Gastroesophageal sphincter (tissue), 4 donors: Measurements from ENCODE around the gene GASK1A. TPM values are rescaled to one million over a fixed set of nuclear protein-coding genes. Genes with fewer than 3 reads are reported as not detected.

ENCODE experiments used
- ATAC-seq: fragments of 150-250 bp; one replicate; pipeline ENCODE4 v1.9.1; 2016; ENCODE audit warnings: mild to moderate bottlenecking, moderate library complexity
- H3K27ac ChIP-seq, 4 donors: fragments of 200-600 bp; sonication (generic) in 3 of 4; 1 replicate in 3 of 4; 2 replicates in 1 of 4; pipeline ENCODE4 v1.5.1; 2016 to 2019
- H3K27me3 ChIP-seq: fragments of 200-600 bp; sonication (generic); one replicate; pipeline ENCODE4 v1.5.1; 2019
- H3K36me3 ChIP-seq, 2 donors: fragments of 200-600 bp; sonication (generic); one replicate each; pipeline ENCODE4 v1.5.1; 2019; ENCODE audit warnings: control low read depth in 1 of 2
- H3K4me1 ChIP-seq, 3 donors: fragments of 200-600 bp; sonication (generic); 1 replicate in 2 of 3; 2 replicates in 1 of 3; pipeline ENCODE4 v1.5.1; 2016 to 2019; ENCODE audit warnings: control low read depth in 2 of 3
- H3K4me3 ChIP-seq, 2 donors: fragments of 200-600 bp; sonication (generic); one replicate each; pipeline ENCODE4 v1.5.1; 2019; ENCODE audit warnings: mild to moderate bottlenecking in 1 of 2, moderate library complexity in 1 of 2
- H3K9me3 ChIP-seq, 3 donors: fragments of 200-600 bp; sonication (generic); one replicate each; pipeline ENCODE4 v1.5.1; 2017 to 2019; ENCODE audit warnings: control low read depth in 2 of 3
- CTCF ChIP-seq, 4 experiments: fragments of 200-600 bp in 2 of 4; fragments of 450-650 bp in 2 of 4; sonication (generic) in 1 of 4; IDR thresholded peaks; one replicate each; pipeline ENCODE4 v1.5.1; 2017 to 2019; ENCODE audit warnings: antibody characterized with exemption in 4 of 4, mild to moderate bottlenecking in 2 of 4, moderate library complexity in 2 of 4
- EP300 ChIP-seq: sonication (generic); formaldehyde crosslinking; IDR thresholded peaks from one replicate; pipeline ENCODE4 v1.6.1; 2017; ENCODE audit warnings: antibody characterized with exemption, mild to moderate bottlenecking
- POLR2A ChIP-seq, 2 donors: fragments of 450-650 bp; IDR thresholded peaks; one replicate each; pipeline ENCODE4 v1.6.1; 2017; ENCODE audit warnings: antibody characterized with exemption in 2 of 2, mild to moderate bottlenecking in 2 of 2, moderate library complexity in 1 of 2
- POLR2AphosphoS5 ChIP-seq: sonication (generic); formaldehyde crosslinking; IDR thresholded peaks from one replicate; pipeline ENCODE4 v1.6.1; 2017; ENCODE audit warnings: antibody characterized with exemption
- WGBS, 2 donors: methylation state at CpG; one replicate each; pipeline ENCODE4 v1.1.5; 2018; ENCODE audit warnings: low coverage in 1 of 2; 5-methylcytosine and 5-hydroxymethylcytosine counted together
- total RNA-seq, 4 donors: library from RNA; depleted of rRNA; stranded (reverse); fragments of >200 nt; gene quantifications; one replicate each; pipeline ENCODE4 v1.1.0, GENCODE V29; 2016

GASK1A gene
- total RNA-seq, 4 donors from 2014 or later, result 11.5 to 49.3 (median 24.2) TPM

- no peak for ATAC-seq
- Histone ChIP-seq H3K27ac (no peak overlapping the region), H3K4me3 (no peak overlapping the region), H3K9me3 (peaks cover 0 to 40% (median 0%) of the 10 kb centered on the region in 3 donors), H3K4me1 (peaks cover 0 to 14% (median 0%) of the 10 kb centered on the region in 3 donors), H3K27me3 (no peaks in the 10 kb centered on the region), H3K36me3 (peaks cover 0 to 7% of the 10 kb centered on the region in 2 donors)
- 100% methylated on average over 2 of the region's 12 CpGs; no CpG with 5 or more reads in 1 of the 2 donors for WGBS, 2 donors
- no peak for TF ChIP-seq CTCF (IDR thresholded peaks at IDR 0.05)
These were observed 74.2 kb downstream of the GASK1A start for GRCh38 chr3:43053291-43053690.

- TF ChIP-seq CTCF (IDR thresholded peaks at IDR 0.05), result no peak
- no peak for TF ChIP-seq POLR2AphosphoS5
- no peak for TF ChIP-seq EP300
- TF ChIP-seq POLR2A (IDR thresholded peaks at IDR 0.05), result no peak
These were observed 75.6 kb downstream of the GASK1A start for GRCh38 chr3:43054754-43055153.

GRCh38 chr3:43055393-43055792 is 76.3 kb downstream of the GASK1A start:
- ATAC-seq, result no peak
- TF ChIP-seq CTCF (IDR thresholded peaks at IDR 0.05) (no peak), POLR2A (IDR thresholded peaks at IDR 0.05) (no peak), POLR2AphosphoS5 (no peak), EP300 (no peak)
- peaks cover 0 to 16% of the 10 kb centered on the region in 2 donors for H3K36me3 ChIP-seq
- H3K4me3 ChIP-seq, result no peak overlapping the region
- H3K27ac ChIP-seq, result no peak overlapping the region
- 97% methylated on average over 5 of the region's 7 CpGs; no CpG with 5 or more reads in 1 of the 2 donors for WGBS, 2 donors
- H3K9me3 ChIP-seq, result peaks cover 0 to 30% (median 0%) of the 10 kb centered on the region in 3 donors
- peaks cover 0 to 14% (median 0%) of the 10 kb centered on the region in 3 donors for H3K4me1 ChIP-seq
- H3K27me3 ChIP-seq, result no peaks in the 10 kb centered on the region

More at GRCh38 chr3:43054754-43055153, 75.6 kb downstream of the GASK1A start:
- Histone ChIP-seq H3K27ac (no peak overlapping the region), H3K36me3 (peaks cover 0 to 10% of the 10 kb centered on the region in 2 donors), H3K9me3 (peaks cover 0 to 32% (median 0%) of the 10 kb centered on the region in 3 donors), H3K4me3 (no peak overlapping the region), H3K27me3 (no peaks in the 10 kb centered on the region), H3K4me1 (peaks cover 0 to 14% (median 0%) of the 10 kb centered on the region in 3 donors)
- WGBS, 2 donors, result no CpG with 5 or more reads among the region's 5 CpGs
- no peak for ATAC-seq

GRCh38 chr3:43055806-43056770 is 77.0 kb downstream of the GASK1A start:
- Histone ChIP-seq H3K27ac (no peak overlapping the region), H3K36me3 (peaks cover 0 to 20% of the 10 kb centered on the region in 2 donors), H3K4me1 (peaks cover 0 to 16% (median 0%) of the 10 kb centered on the region in 3 donors), H3K9me3 (peaks cover 0 to 24% (median 0%) of the 10 kb centered on the region in 3 donors), H3K4me3 (no peak overlapping the region), H3K27me3 (no peaks in the 10 kb centered on the region)
- no peak for TF ChIP-seq CTCF (IDR thresholded peaks at IDR 0.05)
- TF ChIP-seq EP300, result no peak
- no peak for TF ChIP-seq POLR2A (IDR thresholded peaks at IDR 0.05)
- ATAC-seq, result no peak
- 92 to 93% methylated on average over 6 of the region's 15 CpGs for WGBS, 2 donors
